NCI-H748 treated with DMSO at 0.1 percent for 48 hours (cell line): ENCODE results near the gene COTL1.

ENCODE experiments used
- DNase-seq: peaks from one replicate; lab custom pipeline; 2025; lab: John Stamatoyannopoulos, UW

Gene COTL1

GRCh38 chr16:84614073-84614459 lies 3.8 kb downstream of the COTL1 start:
- DNase-seq: no peak

GRCh38 chr16:84613408-84614072 lies 4.3 kb downstream of the COTL1 start:
- DNase-seq: no peak

- DNase-seq: no peak
Observed at GRCh38 chr16:84612686-84613085, 5.2 kb downstream of the COTL1 start.

- no peak for DNase-seq
Observed at GRCh38 chr16:84611041-84611440, 6.8 kb downstream of the COTL1 start.

GRCh38 chr16:84610376-84610775 lies 7.5 kb downstream of the COTL1 start:
- no peak for DNase-seq

GRCh38 chr16:84609563-84610177 lies 8.2 kb downstream of the COTL1 start:
- no peak for DNase-seq

- no peak for DNase-seq
Observed at GRCh38 chr16:84608282-84608681, 9.6 kb downstream of the COTL1 start.

- DNase-seq: no peak
Observed at GRCh38 chr16:84607694-84608093, 10.2 kb downstream of the COTL1 start.

GRCh38 chr16:84607061-84607460 lies 10.8 kb downstream of the COTL1 start:
- no peak for DNase-seq

- DNase-seq: no peak
Observed at GRCh38 chr16:84606081-84606875, 11.6 kb downstream of the COTL1 start.

- DNase-seq: no peak
Observed at GRCh38 chr16:84605339-84605848, 12.5 kb downstream of the COTL1 start.

GRCh38 chr16:84604477-84605013 lies 13.3 kb downstream of the COTL1 start:
- no peak for DNase-seq

- DNase-seq: no peak
Observed at GRCh38 chr16:84603940-84604339, 13.9 kb downstream of the COTL1 start.

- DNase-seq: no peak
Observed at GRCh38 chr16:84603140-84603816, 14.6 kb downstream of the COTL1 start.

- no peak for DNase-seq
Observed at GRCh38 chr16:84600343-84601229, 17.3 kb downstream of the COTL1 start.

- DNase-seq: no peak
Observed at GRCh38 chr16:84599521-84600202, 18.2 kb downstream of the COTL1 start.

- no peak for DNase-seq
Observed at GRCh38 chr16:84598360-84598759, 19.5 kb downstream of the COTL1 start.

- DNase-seq: no peak
Observed at GRCh38 chr16:84597931-84598351, 19.9 kb downstream of the COTL1 start.

GRCh38 chr16:84597528-84597896 lies 20.4 kb downstream of the COTL1 start:
- no peak for DNase-seq

- DNase-seq: no peak
Observed at GRCh38 chr16:84596801-84597527, 20.9 kb downstream of the COTL1 start.
